Skeletal muscle cell (primary cell): ENCODE measurements around the gene RET.

Experiments used
- DNase-seq: peaks from one replicate; pipeline ENCODE4 v3.0.0-alpha.2; 2010; ENCODE audit warnings: low read depth
- H3K4me3 ChIP-seq: 2 replicates; pipeline ENCODE4 v1.5.1; 2011; ENCODE audit warnings: low read depth, mild to moderate bottlenecking, control low read depth, low read length, moderate library complexity

RET gene

GRCh38 chr10:43126759-43127424, 50.0 kb downstream of the RET start:
- no peak for DNase-seq
- H3K4me3 ChIP-seq: no peak overlapping the region

- H3K4me3 ChIP-seq: no peak overlapping the region
- DNase-seq: no peak
These were observed 50.6 kb downstream of the RET start for GRCh38 chr10:43127442-43127841.

GRCh38 chr10:43128331-43128730, 51.5 kb downstream of the RET start:
- H3K4me3 ChIP-seq: no peak overlapping the region
- DNase-seq: no peak

- peak; percentile 95 for DNase-seq
- no peak overlapping the region for H3K4me3 ChIP-seq
These were observed 52.3 kb downstream of the RET start for GRCh38 chr10:43128958-43129706.

- DNase-seq: no peak
- no peak overlapping the region for H3K4me3 ChIP-seq
These were observed 53.9 kb downstream of the RET start for GRCh38 chr10:43130770-43131171.

GRCh38 chr10:43131256-43131655, 54.4 kb downstream of the RET start:
- no peak for DNase-seq
- H3K4me3 ChIP-seq: no peak overlapping the region

- no peak for DNase-seq
- no peak overlapping the region for H3K4me3 ChIP-seq
These were observed 55.0 kb downstream of the RET start for GRCh38 chr10:43131906-43132305.

GRCh38 chr10:43132867-43133787, 56.3 kb downstream of the RET start:
- no peak for DNase-seq
- no peak overlapping the region for H3K4me3 ChIP-seq

- no peak overlapping the region for H3K4me3 ChIP-seq
- no peak for DNase-seq
These were observed 57.4 kb downstream of the RET start for GRCh38 chr10:43134126-43134905.

GRCh38 chr10:43135064-43135463, 58.2 kb downstream of the RET start:
- DNase-seq: no peak
- no peak overlapping the region for H3K4me3 ChIP-seq

GRCh38 chr10:43135656-43136055, 58.8 kb downstream of the RET start:
- H3K4me3 ChIP-seq: no peak overlapping the region
- no peak for DNase-seq

GRCh38 chr10:43136432-43136831, 59.6 kb downstream of the RET start:
- no peak for DNase-seq
- no peak overlapping the region for H3K4me3 ChIP-seq

GRCh38 chr10:43136995-43137716, 60.3 kb downstream of the RET start:
- no peak for DNase-seq
- H3K4me3 ChIP-seq: peak overlapping the region; percentile 93

- DNase-seq: no peak
- H3K4me3 ChIP-seq: peak overlapping the region; percentile 93
These were observed 60.8 kb downstream of the RET start for GRCh38 chr10:43137717-43138020.

GRCh38 chr10:43138021-43138756, 61.3 kb downstream of the RET start, which contains the start of gene CSGALNACT2:
CSGALNACT2 (plus strand) TSS chr10:43138445; CDS start chr10:43155150, 16,705 bp downstream.
- H3K4me3 ChIP-seq: peak within 1 kb of the TSS; percentile 93
- DNase-seq: peak; percentile 50

- DNase-seq: no peak
- H3K4me3 ChIP-seq: peak overlapping the region; percentile 93
These were observed 61.9 kb downstream of the RET start for GRCh38 chr10:43138757-43139241.

GRCh38 chr10:43141421-43141820, 64.6 kb downstream of the RET start:
- no peak overlapping the region for H3K4me3 ChIP-seq
- DNase-seq: no peak

GRCh38 chr10:43145311-43145710, 68.4 kb downstream of the RET start:
- DNase-seq: no peak
- H3K4me3 ChIP-seq: no peak overlapping the region
